ENCODE results near the gene DCPS.
"Not testable (repeated sequence)": the region's sequence is repeated elsewhere in the genome, so short reads cannot be mapped to it uniquely, and the experiment has no call there.

The DCPS gene

DNA sequence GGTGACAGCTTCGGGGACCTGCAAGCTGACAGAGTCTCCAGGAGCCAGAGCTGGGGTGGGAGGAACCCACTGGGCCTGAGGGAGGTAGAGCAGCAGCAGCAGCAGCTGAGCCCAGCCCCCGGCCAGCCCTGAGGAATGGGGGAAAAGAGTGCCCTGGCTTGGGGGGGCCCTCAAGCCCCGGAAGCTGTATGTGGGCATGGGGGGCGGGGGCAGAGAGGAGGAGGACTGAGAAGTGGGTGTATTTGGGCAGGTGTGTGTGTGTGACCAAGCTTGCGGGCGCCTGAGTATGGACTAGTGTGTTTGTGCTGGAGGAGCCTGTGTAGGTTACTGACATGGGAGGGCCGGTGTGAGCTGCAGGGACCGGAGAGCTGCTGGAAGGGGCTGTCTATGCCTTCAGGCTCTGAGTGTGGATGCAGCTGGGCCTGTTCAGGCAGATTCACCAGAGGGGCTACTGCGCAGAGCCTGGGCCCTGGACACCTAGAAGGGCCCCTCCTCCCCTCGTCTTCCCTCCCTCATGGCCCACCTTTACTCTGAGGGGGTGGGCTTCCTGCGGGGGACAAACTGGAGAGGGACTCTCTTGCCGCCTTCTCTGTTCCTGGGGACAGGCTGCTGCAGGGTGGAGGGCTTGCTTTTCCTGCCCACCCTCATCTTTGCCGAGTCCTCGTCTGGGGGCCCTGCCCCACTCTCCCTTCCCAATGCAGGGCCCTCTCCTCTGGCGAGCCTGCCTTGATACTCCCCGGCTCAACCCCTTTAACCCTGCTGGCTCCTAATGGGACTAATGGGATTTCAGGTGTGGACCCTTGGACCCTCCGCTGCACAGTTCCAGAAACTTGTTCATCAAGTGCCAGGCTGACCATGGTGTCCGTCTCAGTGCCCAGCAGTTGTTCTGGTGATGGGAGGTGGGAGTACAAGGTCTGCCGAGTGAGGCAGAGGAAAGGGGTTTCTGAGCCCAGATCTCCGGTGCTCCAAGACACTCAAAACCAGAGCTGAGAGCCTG, 79.8 kb downstream of the DCPS start:
- no peaks in the 10 kb centered on the region for H3K9me3 ChIP-seq (ENCODE audit: control insufficient read depth, insufficient read depth, low read length)
- no peaks in the 10 kb centered on the region for H3K27me3 ChIP-seq (ENCODE audit: control insufficient read depth, insufficient read depth, low read length)
- H3K36me3 ChIP-seq (ENCODE audit: control insufficient read depth, insufficient read depth, low read length), result no peaks in the 10 kb centered on the region
- H3K4me1 ChIP-seq (ENCODE audit: control insufficient read depth, insufficient read depth, low read length), result no peaks in the 10 kb centered on the region
- no peak overlapping the region for H3K9ac ChIP-seq (ENCODE audit: low read depth, low read length)
- H3K4me3 ChIP-seq (ENCODE audit: low read depth, low read length), result no peak overlapping the region

DNA sequence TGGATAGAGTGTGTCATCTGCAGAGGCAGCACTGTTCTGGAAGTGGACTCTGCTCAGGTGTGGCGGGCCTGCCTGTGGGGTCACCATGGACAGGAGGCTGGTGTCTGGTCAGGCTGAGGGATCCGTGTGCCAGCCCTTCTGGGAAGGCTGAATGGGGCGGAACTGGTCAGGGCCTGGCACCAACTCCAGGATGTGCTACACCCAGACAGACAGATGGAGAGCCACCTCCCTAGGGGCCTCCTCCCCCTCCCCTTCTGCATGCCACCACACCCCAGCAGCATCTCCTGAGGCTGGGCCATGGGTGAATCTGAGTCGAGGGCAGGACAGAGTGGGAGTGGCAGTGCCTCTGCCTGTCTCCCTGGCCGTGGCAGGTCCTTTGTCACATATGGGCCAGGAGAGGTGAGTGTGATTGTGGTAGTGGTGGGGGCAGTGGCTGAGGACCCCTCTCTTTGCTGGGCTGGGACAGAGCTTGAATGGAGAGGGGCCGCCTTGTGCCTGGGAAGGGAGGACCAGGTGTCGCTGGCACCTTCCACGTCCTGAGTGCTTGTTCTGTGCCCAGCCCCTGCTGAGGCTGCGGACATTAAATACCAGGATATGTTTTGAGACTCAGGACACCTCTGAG, 80.7 kb downstream of the DCPS start:
- Histone ChIP-seq H3K4me3 (ENCODE audit: low read depth, low read length) (no peak overlapping the region), H3K9ac (ENCODE audit: low read depth, low read length) (no peak overlapping the region), H3K9me3 (ENCODE audit: control insufficient read depth, insufficient read depth, low read length) (no peaks in the 10 kb centered on the region), H3K27me3 (ENCODE audit: control insufficient read depth, insufficient read depth, low read length) (no peaks in the 10 kb centered on the region), H3K36me3 (ENCODE audit: control insufficient read depth, insufficient read depth, low read length) (no peaks in the 10 kb centered on the region), H3K4me1 (ENCODE audit: control insufficient read depth, insufficient read depth, low read length) (no peaks in the 10 kb centered on the region)

DNA sequence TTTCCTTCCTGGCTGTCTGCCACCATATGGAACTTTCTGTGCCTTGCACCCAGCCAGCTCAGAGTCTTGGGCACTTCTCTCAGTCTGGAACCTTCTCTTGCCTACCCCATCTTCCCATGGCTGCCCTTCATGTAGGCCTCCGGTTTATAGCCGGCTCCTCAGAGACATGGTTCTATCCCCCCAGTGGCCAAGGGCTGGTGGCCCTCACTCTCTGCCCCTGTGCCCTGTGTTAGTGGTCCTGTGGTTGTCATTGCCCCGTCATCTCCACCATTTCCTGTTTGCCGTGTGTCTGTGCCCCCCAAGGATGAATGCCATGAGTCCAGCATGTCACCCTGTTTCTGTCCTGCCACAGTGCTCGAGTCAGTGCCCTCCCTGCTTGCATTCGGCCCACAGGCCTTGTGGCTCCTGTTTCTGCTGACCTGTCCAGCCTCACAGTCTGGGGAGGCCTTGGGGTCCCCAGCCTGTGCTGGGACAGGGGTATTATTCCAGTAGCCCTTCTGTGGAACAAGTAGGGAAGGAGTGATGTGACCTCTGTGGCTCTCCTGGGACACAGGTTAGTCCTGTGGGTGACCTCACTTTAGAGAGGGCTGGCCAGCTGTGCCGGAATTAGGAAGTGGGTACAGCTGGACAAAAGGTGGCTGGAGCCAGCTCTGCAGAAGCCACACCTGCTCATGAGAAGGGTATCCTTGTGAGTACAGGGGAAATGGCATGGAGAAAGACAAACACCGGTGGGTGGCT, 82.3 kb downstream of the DCPS start:
- Histone ChIP-seq H3K27me3 (ENCODE audit: control insufficient read depth, insufficient read depth, low read length) (no peaks in the 10 kb centered on the region), H3K4me3 (ENCODE audit: low read depth, low read length) (no peak overlapping the region), H3K9ac (ENCODE audit: low read depth, low read length) (no peak overlapping the region), H3K4me1 (ENCODE audit: control insufficient read depth, insufficient read depth, low read length) (no peaks in the 10 kb centered on the region), H3K9me3 (ENCODE audit: control insufficient read depth, insufficient read depth, low read length) (no peaks in the 10 kb centered on the region), H3K36me3 (ENCODE audit: control insufficient read depth, insufficient read depth, low read length) (no peaks in the 10 kb centered on the region)

GRCh38 chr11:126386729-126387071, 82.8 kb downstream of the DCPS start:
- not testable (repeated sequence) for H3K9me3 ChIP-seq (ENCODE audit: control insufficient read depth, insufficient read depth, low read length); H3K4me1 ChIP-seq (ENCODE audit: control insufficient read depth, insufficient read depth, low read length); H3K4me3 ChIP-seq (ENCODE audit: low read depth, low read length); H3K36me3 ChIP-seq (ENCODE audit: control insufficient read depth, insufficient read depth, low read length); H3K9ac ChIP-seq (ENCODE audit: low read depth, low read length); H3K27me3 ChIP-seq (ENCODE audit: control insufficient read depth, insufficient read depth, low read length)

DNA sequence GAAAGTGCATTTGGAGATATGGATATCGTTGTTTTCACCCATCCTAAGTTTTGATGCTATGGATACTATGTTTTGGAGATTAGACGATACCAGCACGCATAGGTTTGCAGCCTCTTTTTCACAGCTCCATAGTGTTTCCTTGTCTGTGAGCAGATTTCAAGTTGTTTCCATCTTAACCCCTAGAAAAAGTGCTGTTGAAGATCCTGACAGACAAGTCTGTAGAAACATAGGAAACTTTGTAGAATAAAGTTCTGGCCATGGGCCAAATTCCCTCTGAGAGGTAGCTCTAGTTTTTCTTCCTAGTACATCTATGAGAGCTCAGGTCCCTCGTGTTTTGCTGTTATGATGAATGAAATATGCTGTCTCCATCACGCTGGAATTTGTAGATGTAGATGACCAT, 84.0 kb downstream of the DCPS start:
- H3K4me3 ChIP-seq (ENCODE audit: low read depth, low read length), result no peak overlapping the region

DNA sequence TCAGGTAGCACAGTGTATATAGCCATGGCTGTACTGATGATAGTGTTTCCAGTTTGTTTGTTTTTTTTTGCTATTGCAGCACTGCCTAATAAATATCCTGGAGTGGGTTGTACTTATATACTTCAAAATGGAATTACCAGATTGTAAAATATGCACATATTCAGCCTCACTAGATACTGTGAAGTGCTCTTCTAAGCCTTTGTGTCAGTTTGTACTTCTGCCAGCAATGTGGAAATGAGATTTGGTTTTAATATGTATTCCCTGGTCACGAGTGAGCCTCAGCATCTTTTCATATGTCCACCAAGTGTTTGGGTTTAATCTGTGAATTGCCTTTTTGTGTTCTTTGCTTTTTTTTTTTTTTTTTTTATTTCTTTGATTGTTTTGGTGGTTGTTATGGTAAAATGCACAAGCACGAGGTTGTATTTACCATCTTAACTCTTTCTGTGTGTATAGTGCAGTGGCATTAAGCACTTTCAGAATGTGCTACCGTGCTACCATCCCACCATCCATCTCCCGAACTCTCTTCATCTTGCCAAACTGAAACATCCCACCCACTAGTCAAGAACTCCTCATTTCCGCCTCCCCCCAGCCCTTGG, 86.5 kb downstream of the DCPS start:
- H3K27me3 ChIP-seq (ENCODE audit: control insufficient read depth, insufficient read depth, low read length), result no peaks in the 10 kb centered on the region
- no peaks in the 10 kb centered on the region for H3K36me3 ChIP-seq (ENCODE audit: control insufficient read depth, insufficient read depth, low read length)
- H3K9me3 ChIP-seq (ENCODE audit: control insufficient read depth, insufficient read depth, low read length), result no peaks in the 10 kb centered on the region
- no peak overlapping the region for H3K9ac ChIP-seq (ENCODE audit: low read depth, low read length)
- H3K4me3 ChIP-seq (ENCODE audit: low read depth, low read length), result no peak overlapping the region
- peaks cover 3% of the 10 kb centered on the region for H3K4me1 ChIP-seq (ENCODE audit: control insufficient read depth, insufficient read depth, low read length)

More for the DNA sequence above, 84.0 kb downstream of the DCPS start:
- Histone ChIP-seq H3K9me3 (ENCODE audit: control insufficient read depth, insufficient read depth, low read length) (no peaks in the 10 kb centered on the region), H3K9ac (ENCODE audit: low read depth, low read length) (no peak overlapping the region), H3K27me3 (ENCODE audit: control insufficient read depth, insufficient read depth, low read length) (no peaks in the 10 kb centered on the region), H3K36me3 (ENCODE audit: control insufficient read depth, insufficient read depth, low read length) (no peaks in the 10 kb centered on the region), H3K4me1 (ENCODE audit: control insufficient read depth, insufficient read depth, low read length) (peaks cover 3% of the 10 kb centered on the region)

GRCh38 chr11:126391286-126391954, 87.6 kb downstream of the DCPS start:
- Histone ChIP-seq H3K9me3 (ENCODE audit: control insufficient read depth, insufficient read depth, low read length) (no peaks in the 10 kb centered on the region), H3K4me1 (ENCODE audit: control insufficient read depth, insufficient read depth, low read length) (peaks cover 3% of the 10 kb centered on the region), H3K9ac (ENCODE audit: low read depth, low read length) (no peak overlapping the region), H3K27me3 (ENCODE audit: control insufficient read depth, insufficient read depth, low read length) (no peaks in the 10 kb centered on the region), H3K4me3 (ENCODE audit: low read depth, low read length) (no peak overlapping the region), H3K36me3 (ENCODE audit: control insufficient read depth, insufficient read depth, low read length) (no peaks in the 10 kb centered on the region)

DNA sequence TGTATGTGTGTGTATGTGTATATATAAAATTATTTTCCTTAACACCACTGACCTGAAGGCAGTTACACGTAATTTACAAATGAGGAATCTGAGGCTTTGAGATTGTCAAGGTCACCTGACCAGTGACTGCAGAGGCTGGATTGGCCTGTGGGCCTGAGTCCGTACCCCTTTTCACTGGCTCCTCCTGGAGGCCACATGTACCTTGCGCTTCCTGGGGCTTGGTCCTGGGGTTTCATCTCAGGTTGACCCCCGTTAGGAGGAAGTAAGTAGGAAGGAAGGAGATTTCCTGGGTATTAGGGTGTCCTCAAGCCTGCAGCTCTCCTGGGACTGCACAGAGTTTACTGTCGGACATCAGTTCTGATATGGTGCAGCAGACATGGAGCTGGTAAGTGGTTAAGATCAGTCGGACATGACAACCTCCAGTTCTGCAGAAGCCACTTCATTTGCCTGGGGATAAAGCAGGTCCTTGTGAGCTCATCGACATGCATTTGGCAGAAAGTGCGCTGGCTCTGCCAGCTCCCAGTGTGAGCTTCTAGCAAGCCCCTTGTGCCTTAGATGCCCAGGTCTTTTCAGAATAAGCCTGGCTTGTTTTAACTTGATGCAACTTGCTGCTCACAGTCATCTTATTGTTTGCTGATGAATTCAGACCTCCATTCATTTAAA, 88.2 kb downstream of the DCPS start:
- Histone ChIP-seq H3K4me3 (ENCODE audit: low read depth, low read length) (no peak overlapping the region), H3K27me3 (ENCODE audit: control insufficient read depth, insufficient read depth, low read length) (no peaks in the 10 kb centered on the region), H3K9ac (ENCODE audit: low read depth, low read length) (peak overlapping the region; percentile 3), H3K9me3 (ENCODE audit: control insufficient read depth, insufficient read depth, low read length) (no peaks in the 10 kb centered on the region), H3K4me1 (ENCODE audit: control insufficient read depth, insufficient read depth, low read length) (peaks cover 3% of the 10 kb centered on the region), H3K36me3 (ENCODE audit: control insufficient read depth, insufficient read depth, low read length) (no peaks in the 10 kb centered on the region)

DNA sequence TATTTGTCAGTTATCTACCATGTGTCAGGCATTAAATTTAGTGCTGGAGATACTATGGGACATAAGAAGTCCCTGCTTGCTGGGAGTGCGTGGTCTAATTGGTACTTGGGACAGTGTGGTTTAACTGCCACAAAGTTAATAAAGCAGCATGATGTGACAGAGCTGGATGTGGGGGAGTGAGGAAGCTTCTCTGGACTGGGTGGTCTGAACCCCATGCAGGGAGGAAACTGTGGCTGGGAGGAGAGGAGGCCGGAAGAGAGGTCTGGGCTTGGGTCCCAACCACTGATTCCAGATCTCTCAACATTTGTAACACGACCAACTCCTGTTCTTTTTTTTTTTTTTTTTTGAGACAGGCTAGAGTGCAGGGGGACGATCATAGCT, 88.8 kb downstream of the DCPS start:
- Histone ChIP-seq H3K27me3 (ENCODE audit: control insufficient read depth, insufficient read depth, low read length) (no peaks in the 10 kb centered on the region), H3K4me3 (ENCODE audit: low read depth, low read length) (no peak overlapping the region), H3K9ac (ENCODE audit: low read depth, low read length) (no peak overlapping the region), H3K9me3 (ENCODE audit: control insufficient read depth, insufficient read depth, low read length) (no peaks in the 10 kb centered on the region), H3K4me1 (ENCODE audit: control insufficient read depth, insufficient read depth, low read length) (peaks cover 3% of the 10 kb centered on the region), H3K36me3 (ENCODE audit: control insufficient read depth, insufficient read depth, low read length) (no peaks in the 10 kb centered on the region)

GRCh38 chr11:126393143-126393542, 89.3 kb downstream of the DCPS start:
- no peaks in the 10 kb centered on the region for H3K9me3 ChIP-seq (ENCODE audit: control insufficient read depth, insufficient read depth, low read length)
- H3K4me3 ChIP-seq (ENCODE audit: low read depth, low read length), result no peak overlapping the region
- peaks cover 3% of the 10 kb centered on the region for H3K4me1 ChIP-seq (ENCODE audit: control insufficient read depth, insufficient read depth, low read length)
- no peak overlapping the region for H3K9ac ChIP-seq (ENCODE audit: low read depth, low read length)
- H3K27me3 ChIP-seq (ENCODE audit: control insufficient read depth, insufficient read depth, low read length), result no peaks in the 10 kb centered on the region
- H3K36me3 ChIP-seq (ENCODE audit: control insufficient read depth, insufficient read depth, low read length), result no peaks in the 10 kb centered on the region

DNA sequence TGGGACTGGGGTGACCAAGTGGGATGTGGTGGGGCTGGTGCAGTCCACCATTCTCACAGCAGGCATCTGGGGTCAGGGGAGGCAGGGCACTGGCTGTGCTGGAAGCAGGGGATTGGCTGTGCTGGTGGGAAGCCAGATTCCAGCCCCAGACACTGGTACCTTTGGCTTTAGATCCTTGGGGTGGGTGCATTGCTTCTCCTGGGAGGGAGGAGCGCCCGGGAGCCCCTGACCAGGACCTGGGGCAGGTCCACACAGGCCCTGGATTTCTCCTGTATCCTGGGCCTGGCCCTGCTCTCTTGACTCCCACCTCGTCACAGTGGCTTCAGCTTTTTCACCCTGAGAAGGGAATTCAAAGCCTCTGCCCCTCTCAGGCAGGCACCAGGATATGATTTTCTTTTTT, 90.2 kb downstream of the DCPS start:
- H3K36me3 ChIP-seq (ENCODE audit: control insufficient read depth, insufficient read depth, low read length), result no peaks in the 10 kb centered on the region
- H3K27me3 ChIP-seq (ENCODE audit: control insufficient read depth, insufficient read depth, low read length), result no peaks in the 10 kb centered on the region
- no peak overlapping the region for H3K9ac ChIP-seq (ENCODE audit: low read depth, low read length)
- H3K4me3 ChIP-seq (ENCODE audit: low read depth, low read length), result no peak overlapping the region
- H3K4me1 ChIP-seq (ENCODE audit: control insufficient read depth, insufficient read depth, low read length), result peaks cover 3% of the 10 kb centered on the region
- H3K9me3 ChIP-seq (ENCODE audit: control insufficient read depth, insufficient read depth, low read length), result no peaks in the 10 kb centered on the region

All from iPS-15b (cell line).